ENCODE measurements around the gene MDM2. TPM values are rescaled to one million over a fixed set of nuclear protein-coding genes. Genes with fewer than 3 reads are reported as not detected.

MDM2 gene
- total and polyA plus RNA-seq, 9 of the 15 experiments (the other 6 are each of a cell fraction or from before 2014, with no cell fraction given): 13.6 to 100 (median 49.0) TPM

DNA sequence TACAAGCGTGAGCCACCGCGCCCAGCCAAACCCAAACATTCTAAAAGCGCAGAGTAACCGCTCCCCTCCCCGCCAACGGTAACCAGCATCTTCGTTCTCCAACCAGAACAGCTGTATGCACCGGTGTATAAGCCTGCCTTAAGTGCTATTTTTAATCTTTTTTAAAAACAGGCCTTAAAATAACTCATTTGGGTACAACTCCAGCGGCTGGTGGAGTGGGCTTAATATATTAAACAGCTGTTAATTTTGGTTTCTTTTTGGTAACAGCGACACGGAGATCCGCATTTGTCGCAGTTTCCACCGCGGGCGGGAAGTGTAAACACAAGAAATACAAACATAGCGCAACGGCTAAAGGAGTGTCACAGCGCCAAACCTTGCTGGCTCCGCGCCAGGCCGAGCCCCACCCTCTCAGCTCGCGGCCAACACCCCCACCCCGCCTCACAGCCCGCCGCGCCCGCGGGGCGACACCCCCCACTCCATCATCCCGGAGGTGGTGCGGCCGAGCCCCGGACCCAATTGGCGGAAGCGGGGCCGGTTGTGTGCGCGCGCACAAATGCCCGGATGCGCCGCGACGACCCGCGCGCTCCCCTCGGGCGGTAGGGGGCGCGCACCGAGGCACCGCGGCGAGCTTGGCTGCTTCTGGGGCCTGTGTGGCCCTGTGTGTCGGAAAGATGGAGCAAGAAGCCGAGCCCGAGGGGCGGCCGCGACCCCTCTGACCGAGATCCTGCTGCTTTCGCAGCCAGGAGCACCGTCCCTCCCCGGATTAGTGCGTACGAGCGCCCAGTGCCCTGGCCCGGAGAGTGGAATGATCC is at the start of gene MDM2 (continued):
- TF ChIP-seq, protein P1, sequence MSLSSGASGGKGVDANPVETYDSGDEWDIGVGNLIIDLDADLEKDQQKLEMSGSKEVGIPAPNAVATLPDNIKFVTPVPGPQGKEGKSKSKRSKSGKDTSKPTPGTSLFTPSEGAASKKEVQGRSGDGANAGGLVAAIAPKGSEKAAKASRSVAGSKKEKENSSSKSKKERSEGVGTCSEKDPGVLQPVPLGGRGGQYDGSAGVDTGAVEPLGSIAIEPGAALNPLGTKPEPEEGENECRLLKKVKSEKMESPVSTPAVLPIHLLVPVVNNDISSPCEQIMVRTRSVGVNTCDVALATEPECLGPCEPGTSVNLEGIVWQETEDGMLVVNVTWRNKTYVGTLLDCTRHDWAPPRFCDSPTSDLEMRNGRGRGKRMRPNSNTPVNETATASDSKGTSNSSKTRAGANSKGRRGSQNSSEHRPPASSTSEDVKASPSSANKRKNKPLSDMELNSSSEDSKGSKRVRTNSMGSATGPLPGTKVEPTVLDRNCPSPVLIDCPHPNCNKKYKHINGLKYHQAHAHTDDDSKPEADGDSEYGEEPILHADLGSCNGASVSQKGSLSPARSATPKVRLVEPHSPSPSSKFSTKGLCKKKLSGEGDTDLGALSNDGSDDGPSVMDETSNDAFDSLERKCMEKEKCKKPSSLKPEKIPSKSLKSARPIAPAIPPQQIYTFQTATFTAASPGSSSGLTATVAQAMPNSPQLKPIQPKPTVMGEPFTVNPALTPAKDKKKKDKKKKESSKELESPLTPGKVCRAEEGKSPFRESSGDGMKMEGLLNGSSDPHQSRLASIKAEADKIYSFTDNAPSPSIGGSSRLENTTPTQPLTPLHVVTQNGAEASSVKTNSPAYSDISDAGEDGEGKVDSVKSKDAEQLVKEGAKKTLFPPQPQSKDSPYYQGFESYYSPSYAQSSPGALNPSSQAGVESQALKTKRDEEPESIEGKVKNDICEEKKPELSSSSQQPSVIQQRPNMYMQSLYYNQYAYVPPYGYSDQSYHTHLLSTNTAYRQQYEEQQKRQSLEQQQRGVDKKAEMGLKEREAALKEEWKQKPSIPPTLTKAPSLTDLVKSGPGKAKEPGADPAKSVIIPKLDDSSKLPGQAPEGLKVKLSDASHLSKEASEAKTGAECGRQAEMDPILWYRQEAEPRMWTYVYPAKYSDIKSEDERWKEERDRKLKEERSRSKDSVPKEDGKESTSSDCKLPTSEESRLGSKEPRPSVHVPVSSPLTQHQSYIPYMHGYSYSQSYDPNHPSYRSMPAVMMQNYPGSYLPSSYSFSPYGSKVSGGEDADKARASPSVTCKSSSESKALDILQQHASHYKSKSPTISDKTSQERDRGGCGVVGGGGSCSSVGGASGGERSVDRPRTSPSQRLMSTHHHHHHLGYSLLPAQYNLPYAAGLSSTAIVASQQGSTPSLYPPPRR (CRISPR knock-in tag; IDR thresholded peaks at IDR 0.05; ENCODE audit: borderline replicate concordance): no peak
- TF ChIP-seq ZNF717 (CRISPR knock-in tag; IDR thresholded peaks at IDR 0.05) (no peak), SRSF1 (IDR thresholded peaks at IDR 0.05; ENCODE audit: low read depth, low read length) (0 out of 2 replicates have a peak, but pooled peaks have one; percentile 72), ILK (tag; IDR thresholded peaks at IDR 0.05; ENCODE audit: borderline replicate concordance, low read depth) (no peak), GATAD2B (IDR thresholded peaks at IDR 0.05; ENCODE audit: borderline replicate concordance) (no peak; the same call in 1 of the 2 replicates), ZNF316 (IDR thresholded peaks at IDR 0.05) (no peak), RBM22 (IDR thresholded peaks at IDR 0.05; ENCODE audit: low read depth, low read length, poor library complexity, severe bottlenecking) (peak; percentile 71)
- TF ChIP-seq, protein P2, sequence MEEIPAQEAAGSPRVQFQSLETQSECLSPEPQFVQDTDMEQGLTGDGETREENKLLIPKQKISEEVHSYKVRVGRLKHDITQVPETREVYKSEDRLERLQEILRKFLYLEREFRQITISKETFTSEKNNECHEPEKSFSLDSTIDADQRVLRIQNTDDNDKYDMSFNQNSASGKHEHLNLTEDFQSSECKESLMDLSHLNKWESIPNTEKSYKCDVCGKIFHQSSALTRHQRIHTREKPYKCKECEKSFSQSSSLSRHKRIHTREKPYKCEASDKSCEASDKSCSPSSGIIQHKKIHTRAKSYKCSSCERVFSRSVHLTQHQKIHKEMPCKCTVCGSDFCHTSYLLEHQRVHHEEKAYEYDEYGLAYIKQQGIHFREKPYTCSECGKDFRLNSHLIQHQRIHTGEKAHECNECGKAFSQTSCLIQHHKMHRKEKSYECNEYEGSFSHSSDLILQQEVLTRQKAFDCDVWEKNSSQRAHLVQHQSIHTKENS (CRISPR knock-in tag; IDR thresholded peaks at IDR 0.05): no peak
- TF ChIP-seq, protein P3, sequence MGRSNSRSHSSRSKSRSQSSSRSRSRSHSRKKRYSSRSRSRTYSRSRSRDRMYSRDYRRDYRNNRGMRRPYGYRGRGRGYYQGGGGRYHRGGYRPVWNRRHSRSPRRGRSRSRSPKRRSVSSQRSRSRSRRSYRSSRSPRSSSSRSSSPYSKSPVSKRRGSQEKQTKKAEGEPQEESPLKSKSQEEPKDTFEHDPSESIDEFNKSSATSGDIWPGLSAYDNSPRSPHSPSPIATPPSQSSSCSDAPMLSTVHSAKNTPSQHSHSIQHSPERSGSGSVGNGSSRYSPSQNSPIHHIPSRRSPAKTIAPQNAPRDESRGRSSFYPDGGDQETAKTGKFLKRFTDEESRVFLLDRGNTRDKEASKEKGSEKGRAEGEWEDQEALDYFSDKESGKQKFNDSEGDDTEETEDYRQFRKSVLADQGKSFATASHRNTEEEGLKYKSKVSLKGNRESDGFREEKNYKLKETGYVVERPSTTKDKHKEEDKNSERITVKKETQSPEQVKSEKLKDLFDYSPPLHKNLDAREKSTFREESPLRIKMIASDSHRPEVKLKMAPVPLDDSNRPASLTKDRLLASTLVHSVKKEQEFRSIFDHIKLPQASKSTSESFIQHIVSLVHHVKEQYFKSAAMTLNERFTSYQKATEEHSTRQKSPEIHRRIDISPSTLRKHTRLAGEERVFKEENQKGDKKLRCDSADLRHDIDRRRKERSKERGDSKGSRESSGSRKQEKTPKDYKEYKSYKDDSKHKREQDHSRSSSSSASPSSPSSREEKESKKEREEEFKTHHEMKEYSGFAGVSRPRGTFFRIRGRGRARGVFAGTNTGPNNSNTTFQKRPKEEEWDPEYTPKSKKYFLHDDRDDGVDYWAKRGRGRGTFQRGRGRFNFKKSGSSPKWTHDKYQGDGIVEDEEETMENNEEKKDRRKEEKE (IDR thresholded peaks at IDR 0.05; ENCODE audit: borderline replicate concordance in 1 of 2, control insufficient read depth in 1 of 2, low read depth in 2 of 2, low read length in 1 of 2): no peak
- TF ChIP-seq, protein P4, sequence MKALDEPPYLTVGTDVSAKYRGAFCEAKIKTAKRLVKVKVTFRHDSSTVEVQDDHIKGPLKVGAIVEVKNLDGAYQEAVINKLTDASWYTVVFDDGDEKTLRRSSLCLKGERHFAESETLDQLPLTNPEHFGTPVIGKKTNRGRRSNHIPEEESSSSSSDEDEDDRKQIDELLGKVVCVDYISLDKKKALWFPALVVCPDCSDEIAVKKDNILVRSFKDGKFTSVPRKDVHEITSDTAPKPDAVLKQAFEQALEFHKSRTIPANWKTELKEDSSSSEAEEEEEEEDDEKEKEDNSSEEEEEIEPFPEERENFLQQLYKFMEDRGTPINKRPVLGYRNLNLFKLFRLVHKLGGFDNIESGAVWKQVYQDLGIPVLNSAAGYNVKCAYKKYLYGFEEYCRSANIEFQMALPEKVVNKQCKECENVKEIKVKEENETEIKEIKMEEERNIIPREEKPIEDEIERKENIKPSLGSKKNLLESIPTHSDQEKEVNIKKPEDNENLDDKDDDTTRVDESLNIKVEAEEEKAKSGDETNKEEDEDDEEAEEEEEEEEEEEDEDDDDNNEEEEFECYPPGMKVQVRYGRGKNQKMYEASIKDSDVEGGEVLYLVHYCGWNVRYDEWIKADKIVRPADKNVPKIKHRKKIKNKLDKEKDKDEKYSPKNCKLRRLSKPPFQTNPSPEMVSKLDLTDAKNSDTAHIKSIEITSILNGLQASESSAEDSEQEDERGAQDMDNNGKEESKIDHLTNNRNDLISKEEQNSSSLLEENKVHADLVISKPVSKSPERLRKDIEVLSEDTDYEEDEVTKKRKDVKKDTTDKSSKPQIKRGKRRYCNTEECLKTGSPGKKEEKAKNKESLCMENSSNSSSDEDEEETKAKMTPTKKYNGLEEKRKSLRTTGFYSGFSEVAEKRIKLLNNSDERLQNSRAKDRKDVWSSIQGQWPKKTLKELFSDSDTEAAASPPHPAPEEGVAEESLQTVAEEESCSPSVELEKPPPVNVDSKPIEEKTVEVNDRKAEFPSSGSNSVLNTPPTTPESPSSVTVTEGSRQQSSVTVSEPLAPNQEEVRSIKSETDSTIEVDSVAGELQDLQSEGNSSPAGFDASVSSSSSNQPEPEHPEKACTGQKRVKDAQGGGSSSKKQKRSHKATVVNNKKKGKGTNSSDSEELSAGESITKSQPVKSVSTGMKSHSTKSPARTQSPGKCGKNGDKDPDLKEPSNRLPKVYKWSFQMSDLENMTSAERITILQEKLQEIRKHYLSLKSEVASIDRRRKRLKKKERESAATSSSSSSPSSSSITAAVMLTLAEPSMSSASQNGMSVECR (CRISPR knock-in tag; IDR thresholded peaks at IDR 0.05): no peak; the same call in 1 of the 2 replicates
- TF ChIP-seq, protein P5, sequence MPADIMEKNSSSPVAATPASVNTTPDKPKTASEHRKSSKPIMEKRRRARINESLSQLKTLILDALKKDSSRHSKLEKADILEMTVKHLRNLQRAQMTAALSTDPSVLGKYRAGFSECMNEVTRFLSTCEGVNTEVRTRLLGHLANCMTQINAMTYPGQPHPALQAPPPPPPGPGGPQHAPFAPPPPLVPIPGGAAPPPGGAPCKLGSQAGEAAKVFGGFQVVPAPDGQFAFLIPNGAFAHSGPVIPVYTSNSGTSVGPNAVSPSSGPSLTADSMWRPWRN (IDR thresholded peaks at IDR 0.05; ENCODE audit: low read depth): no peak

Data from K562 (cell line).